Bladder microvascular endothelial cell (primary cell): ENCODE data around the gene AURKAIP1. TPM values are rescaled to one million over a fixed set of nuclear protein-coding genes. Genes with fewer than 3 reads are reported as not detected.

Experiments used
- total RNA-seq: library from RNA; depleted of rRNA; stranded (reverse); fragments of >200 nt; gene quantifications from 2 replicates; pipeline ENCODE4 v1.2.3, GENCODE V29; 2014

AURKAIP1 gene
- 70.4 and 101 TPM in 2 replicates for total RNA-seq

DNA sequence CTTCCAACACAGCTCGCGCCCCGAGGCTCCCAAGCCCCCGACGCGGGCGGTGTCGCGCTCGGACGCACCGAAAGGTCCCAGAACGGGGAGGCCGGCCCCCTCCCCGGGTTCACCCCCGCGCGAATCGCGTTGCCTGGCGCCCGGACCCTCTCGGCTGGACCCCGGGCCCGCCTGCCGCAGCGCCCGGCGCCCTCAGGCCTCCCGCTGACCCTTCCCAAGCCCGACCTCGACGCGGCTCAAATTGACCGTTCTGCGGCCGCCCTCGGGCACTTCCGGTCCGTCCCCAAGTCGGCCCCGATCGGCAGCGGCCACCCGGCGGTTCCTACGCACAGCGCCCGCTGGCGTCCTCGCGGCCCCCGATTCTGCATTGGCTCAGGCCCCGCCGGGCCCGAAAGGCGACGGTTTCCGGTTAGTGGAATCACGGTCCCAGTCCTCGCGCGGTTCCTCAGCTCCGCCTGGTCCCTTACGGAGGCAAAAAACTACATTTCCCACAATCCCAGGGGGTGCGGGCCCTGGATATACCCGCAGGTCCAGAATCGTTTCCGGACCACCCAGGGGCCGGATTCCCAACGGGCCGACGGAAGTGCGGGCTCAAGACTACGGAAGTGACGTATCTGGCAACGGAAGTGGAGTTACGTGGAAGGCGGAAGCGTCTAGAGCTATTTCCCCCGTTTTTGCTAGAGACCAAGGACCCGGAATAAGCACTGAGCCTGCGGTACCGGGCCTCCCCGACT lies at the start of gene AURKAIP1:
AURKAIP1 (minus strand) TSS at position 279 of the 734 bp plus-strand sequence. CDS start 451 bp downstream, outside the sequence.

GRCh38 chr1:1421147-1421906 lies 46.3 kb upstream of the AURKAIP1 start, which contains the start of gene ANKRD65:
ANKRD65 (minus strand) TSS chr1:1421276; CDS start chr1:1421005, 271 bp downstream.

DNA sequence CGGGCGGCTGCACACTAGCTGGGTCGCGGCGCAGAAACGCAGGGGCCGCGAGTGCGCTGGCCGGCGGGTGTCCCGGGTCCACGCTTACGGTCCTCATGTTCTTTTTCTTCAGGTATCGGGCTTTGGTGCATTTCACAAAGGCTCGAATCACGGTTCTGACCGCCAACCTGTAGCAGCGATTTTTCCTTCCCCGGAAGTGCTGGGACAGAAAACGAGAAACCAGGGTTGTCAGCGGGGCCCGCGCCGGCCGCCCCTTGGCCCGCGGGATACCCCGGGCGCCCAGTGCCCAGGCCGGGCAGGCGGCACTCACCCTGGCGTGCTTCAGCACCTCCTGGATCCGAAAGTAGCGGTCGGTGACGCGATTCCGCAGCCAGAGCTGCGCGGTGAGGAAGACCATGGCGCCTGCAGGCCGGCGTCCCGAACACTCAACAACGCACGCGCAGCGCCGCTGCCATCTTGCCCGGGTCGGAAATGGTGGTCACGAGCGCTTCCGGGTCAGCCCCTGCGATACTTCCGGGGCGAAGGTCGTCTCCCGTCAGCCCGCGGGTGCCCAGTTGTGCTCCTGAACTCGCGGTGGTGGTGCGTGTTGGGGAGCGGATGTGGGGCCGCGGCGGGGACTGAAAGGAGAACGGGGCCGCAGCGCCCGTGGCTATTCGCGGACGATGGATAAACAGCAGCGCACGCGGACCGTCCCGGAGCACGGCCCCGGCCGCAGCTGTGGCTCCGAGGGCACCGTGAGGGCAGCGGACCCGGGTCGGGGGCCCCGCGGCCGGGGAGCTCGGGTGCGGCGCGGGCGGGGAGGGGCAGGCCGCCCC lies 32.0 kb upstream of the AURKAIP1 start, which contains the start of gene MRPL20:
MRPL20 (minus strand) TSS at position 473 of the 815 bp plus-strand sequence; CDS start at position 397, 76 bp downstream.

GRCh38 chr1:1399187-1399871 lies 24.3 kb upstream of the AURKAIP1 start, which contains the start of gene CCNL2:
CCNL2 (minus strand) TSS chr1:1399335; CDS start chr1:1399306, 29 bp downstream.

GRCh38 chr1:1358433-1359271 lies 16.4 kb downstream of the AURKAIP1 start, which contains the start of gene MXRA8:
MXRA8 (minus strand) TSS chr1:1358555; CDS start chr1:1358504, 51 bp downstream.

GRCh38 chr1:1349256-1350012 lies 25.6 kb downstream of the AURKAIP1 start, which contains the start of gene DVL1:
DVL1 (minus strand) TSS chr1:1349418; CDS start chr1:1349065, 353 bp downstream.

DNA sequence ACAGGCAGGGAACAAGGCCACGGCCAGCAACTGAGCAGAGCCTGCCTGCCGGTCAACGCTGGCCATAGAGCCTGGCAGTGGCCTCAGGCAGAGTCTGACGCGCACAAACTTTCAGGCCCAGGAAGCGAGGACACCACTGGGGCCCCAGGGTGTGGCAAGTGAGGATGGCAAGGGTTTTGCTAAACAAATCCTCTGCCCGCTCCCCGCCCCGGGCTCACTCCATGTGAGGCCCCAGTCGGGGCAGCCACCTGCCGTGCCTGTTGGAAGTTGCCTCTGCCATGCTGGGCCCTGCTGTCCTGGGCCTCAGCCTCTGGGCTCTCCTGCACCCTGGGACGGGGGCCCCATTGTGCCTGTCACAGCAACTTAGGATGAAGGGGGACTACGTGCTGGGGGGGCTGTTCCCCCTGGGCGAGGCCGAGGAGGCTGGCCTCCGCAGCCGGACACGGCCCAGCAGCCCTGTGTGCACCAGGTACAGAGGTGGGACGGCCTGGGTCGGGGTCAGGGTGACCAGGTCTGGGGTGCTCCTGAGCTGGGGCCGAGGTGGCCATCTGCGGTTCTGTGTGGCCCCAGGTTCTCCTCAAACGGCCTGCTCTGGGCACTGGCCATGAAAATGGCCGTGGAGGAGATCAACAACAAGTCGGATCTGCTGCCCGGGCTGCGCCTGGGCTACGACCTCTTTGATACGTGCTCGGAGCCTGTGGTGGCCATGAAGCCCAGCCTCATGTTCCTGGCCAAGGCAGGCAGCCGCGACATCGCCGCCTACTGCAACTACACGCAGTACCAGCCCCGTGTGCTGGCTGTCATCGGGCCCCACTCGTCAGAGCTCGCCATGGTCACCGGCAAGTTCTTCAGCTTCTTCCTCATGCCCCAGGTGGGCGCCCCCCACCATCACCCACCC lies 43.7 kb downstream of the AURKAIP1 start, which contains the start of gene TAS1R3:
TAS1R3 (plus strand) TSS at position 213 of the 898 bp plus-strand sequence; CDS start at position 279, 66 bp downstream.

GRCh38 chr1:1324524-1325287 lies 50.3 kb downstream of the AURKAIP1 start, which contains the start of the genes CPTP and INTS11:
CPTP (plus strand) TSS chr1:1324802; CDS start chr1:1326911, 2,109 bp downstream.
INTS11 (minus strand) TSS chr1:1324660; CDS start chr1:1324608, 52 bp downstream.

Other genes with a start within 250 kb of the AURKAIP1 start
- not detected in 2 replicates for gene TTLL10, start 201.3 kb downstream of the AURKAIP1 start, total RNA-seq
- 1.0 TPM in 1 of 2 replicates, not detected in the other for gene TNFRSF18, start 168.6 kb downstream of the AURKAIP1 start, total RNA-seq
- gene TNFRSF4, start 161.1 kb downstream of the AURKAIP1 start, total RNA-seq = 2.1 and 7.7 TPM in 2 replicates
- 89.2 and 155 TPM in 2 replicates for gene SDF4, start 143.2 kb downstream of the AURKAIP1 start, total RNA-seq
- gene B3GALT6, start 143.0 kb downstream of the AURKAIP1 start, total RNA-seq = 16.5 and 25.5 TPM in 2 replicates
- 0.32 and 0.57 TPM in 2 replicates for gene C1QTNF12, start 128.5 kb downstream of the AURKAIP1 start, total RNA-seq
- gene UBE2J2, start 101.4 kb downstream of the AURKAIP1 start, total RNA-seq = 35.9 and 53.0 TPM in 2 replicates
- under 0.01 and 0.63 TPM in 2 replicates for gene SCNN1D, start 94.8 kb downstream of the AURKAIP1 start, total RNA-seq
- gene ACAP3, start 67.3 kb downstream of the AURKAIP1 start, total RNA-seq = 15.5 and 45.4 TPM in 2 replicates
- gene PUSL1, start 66.6 kb downstream of the AURKAIP1 start, total RNA-seq = 9.1 and 10.5 TPM in 2 replicates
- gene INTS11, start 50.5 kb downstream of the AURKAIP1 start, total RNA-seq = 54.6 and 91.5 TPM in 2 replicates
- 15.1 and 16.4 TPM in 2 replicates for gene CPTP, start 50.4 kb downstream of the AURKAIP1 start, total RNA-seq
- 0.31 and 0.32 TPM in 2 replicates for gene TAS1R3, start 43.9 kb downstream of the AURKAIP1 start, total RNA-seq
- gene DVL1, start 25.8 kb downstream of the AURKAIP1 start, total RNA-seq = 36.1 and 52.0 TPM in 2 replicates
- gene MXRA8, start 16.7 kb downstream of the AURKAIP1 start, total RNA-seq = 0.38 and 0.97 TPM in 2 replicates
- gene CCNL2, start 24.1 kb upstream of the AURKAIP1 start, total RNA-seq = 54.7 and 196 TPM in 2 replicates
- 62.6 and 82.6 TPM in 2 replicates for gene MRPL20, start 32.1 kb upstream of the AURKAIP1 start, total RNA-seq
- 0.25 and 0.32 TPM in 2 replicates for gene ANKRD65, start 46.1 kb upstream of the AURKAIP1 start, total RNA-seq
- 19.4 and 34.7 TPM in 2 replicates for gene VWA1, start 60.5 kb upstream of the AURKAIP1 start, total RNA-seq
- 1.4 TPM in 1 of 2 replicates, not detected in the other for gene ATAD3C, start 74.5 kb upstream of the AURKAIP1 start, total RNA-seq
- 17.9 and 21.2 TPM in 2 replicates for gene ATAD3B, start 96.6 kb upstream of the AURKAIP1 start, total RNA-seq
- 28.0 and 37.1 TPM in 2 replicates for gene ATAD3A, start 137.0 kb upstream of the AURKAIP1 start, total RNA-seq
- gene TMEM240, start 165.4 kb upstream of the AURKAIP1 start, total RNA-seq = 2.1 and 2.4 TPM in 2 replicates
- 45.8 and 64.1 TPM in 2 replicates for gene SSU72, start 199.7 kb upstream of the AURKAIP1 start, total RNA-seq
- 0.16 and 0.94 TPM in 2 replicates for gene FNDC10, start 224.9 kb upstream of the AURKAIP1 start, total RNA-seq
- 31.1 and 68.6 TPM in 2 replicates for gene MIB2, start 240.3 kb upstream of the AURKAIP1 start, total RNA-seq